GM19043 (cell line): ENCODE measurements around the gene TMEM119.
"Not testable (repeated sequence)": the region's sequence is repeated elsewhere in the genome, so short reads cannot be mapped to it uniquely, and the experiment has no call there.

Source experiments
- ATAC-seq: cut with Tn5 transposase; IDR thresholded peaks from one replicate; pipeline ENCODE4 v1.9.1; 2021; ENCODE audit warnings: low read depth; ENCODE audit not compliant: unreplicated experiment

Gene TMEM119

GRCh38 chr12:108571609-108572165, 26.2 kb downstream of the TMEM119 start:
- no peak for ATAC-seq

DNA sequence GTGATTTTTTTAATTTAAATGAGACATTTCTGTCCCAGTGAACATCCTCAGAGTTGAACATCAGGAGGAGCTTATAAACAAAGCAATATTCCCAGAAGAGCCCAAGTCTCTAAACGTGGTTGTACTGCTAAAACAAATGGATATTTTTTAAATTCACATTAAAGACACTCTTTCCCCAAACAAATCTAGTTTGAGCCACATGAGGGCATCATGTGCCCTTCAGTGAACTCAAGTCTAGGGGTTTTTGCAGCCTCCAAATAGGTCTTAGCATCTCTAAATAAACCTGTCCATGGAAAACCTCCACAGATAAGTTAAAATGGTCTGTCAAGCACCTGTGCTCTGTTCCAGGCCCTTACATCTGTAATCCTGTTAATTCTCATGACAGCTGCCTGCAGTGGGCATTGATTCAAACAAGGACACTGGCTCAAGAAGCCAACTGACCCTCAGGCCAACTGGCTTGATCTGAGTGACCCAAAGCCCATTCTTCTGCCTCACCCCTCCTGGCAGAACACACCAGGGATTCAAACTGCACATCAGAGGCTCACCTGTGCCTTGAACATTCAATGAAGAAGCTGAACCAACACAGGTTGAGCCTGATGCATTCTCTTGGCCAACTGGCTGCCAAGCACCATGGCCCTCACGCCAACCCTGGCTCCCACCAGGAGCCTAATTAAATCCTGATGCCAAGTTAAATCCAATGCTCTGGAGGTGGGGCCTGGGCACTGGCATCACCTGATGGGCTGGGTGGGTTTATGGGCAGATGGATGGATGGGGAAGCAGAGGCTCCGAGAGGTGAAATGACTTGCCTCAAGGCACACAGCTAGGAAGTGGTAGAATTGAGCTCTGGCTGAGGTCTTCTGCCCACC, 26.9 kb downstream of the TMEM119 start:
- no peak for ATAC-seq

- ATAC-seq, result peak; percentile 85
Observed at GRCh38 chr12:108568338-108569154, 29.3 kb downstream of the TMEM119 start.

DNA sequence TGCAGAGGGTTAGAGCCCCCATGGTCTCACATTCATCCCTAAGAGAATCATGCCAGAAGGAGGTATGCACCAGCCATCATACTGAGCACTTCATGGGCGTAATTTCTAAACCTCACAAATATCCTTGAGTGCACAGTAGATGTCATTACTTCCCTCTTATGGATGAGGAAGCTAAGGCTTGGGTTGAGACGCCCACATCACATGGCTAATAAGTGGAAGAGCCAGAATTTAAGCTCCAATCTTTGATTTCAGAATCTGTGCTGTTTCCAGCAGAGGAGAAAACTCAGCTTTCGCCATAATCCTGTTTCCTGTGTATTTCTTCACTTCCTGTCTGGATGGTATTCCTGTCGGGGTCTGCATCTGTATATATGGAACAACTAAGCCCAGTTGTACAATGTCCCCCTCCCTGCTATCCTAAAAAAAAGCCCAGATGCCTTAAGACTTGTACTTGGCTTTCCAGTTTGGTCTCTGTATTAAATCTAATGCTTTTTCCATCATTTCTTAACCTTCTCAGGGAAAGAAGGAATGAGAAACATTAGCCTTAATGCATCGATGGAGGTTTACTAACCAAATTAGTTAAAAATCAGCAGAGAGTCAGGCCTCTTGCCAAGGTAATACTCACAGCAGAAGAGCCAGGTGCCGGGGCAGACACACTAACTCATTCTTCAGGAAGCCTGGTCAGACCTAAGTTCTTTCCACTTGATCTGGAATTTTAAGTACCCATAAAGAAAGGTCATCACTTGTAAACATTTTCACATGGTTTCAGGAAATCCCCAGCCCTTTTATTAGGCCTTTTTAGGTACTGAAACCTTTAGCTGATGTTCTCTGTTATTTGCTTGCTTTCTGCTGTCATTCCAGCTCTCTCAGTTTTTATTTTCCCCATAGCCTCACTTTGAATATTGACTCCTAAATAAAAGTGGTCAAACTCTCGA, 30.2 kb downstream of the TMEM119 start:
- no peak for ATAC-seq

DNA sequence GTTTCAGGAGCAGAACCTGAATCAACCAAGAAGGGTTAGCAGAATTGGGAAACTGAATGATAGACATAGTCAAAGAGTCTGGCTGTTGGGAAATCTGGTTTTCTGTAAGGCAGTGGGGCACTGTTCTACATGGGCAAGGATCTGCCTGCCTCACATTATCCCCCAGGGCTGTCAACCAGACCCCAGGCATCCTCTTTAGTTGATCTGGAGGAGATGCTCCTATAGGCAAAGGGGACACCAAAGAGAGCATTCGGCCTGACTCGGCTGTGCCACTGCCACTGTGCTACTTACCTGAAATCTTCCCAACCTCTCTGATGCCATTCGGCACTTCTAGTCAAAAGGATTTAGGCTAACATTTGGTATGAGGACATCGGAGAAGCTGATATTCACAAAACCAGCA, 31.4 kb downstream of the TMEM119 start:
- no peak for ATAC-seq

GRCh38 chr12:108565976-108566375, 31.9 kb downstream of the TMEM119 start:
- ATAC-seq, result no peak

DNA sequence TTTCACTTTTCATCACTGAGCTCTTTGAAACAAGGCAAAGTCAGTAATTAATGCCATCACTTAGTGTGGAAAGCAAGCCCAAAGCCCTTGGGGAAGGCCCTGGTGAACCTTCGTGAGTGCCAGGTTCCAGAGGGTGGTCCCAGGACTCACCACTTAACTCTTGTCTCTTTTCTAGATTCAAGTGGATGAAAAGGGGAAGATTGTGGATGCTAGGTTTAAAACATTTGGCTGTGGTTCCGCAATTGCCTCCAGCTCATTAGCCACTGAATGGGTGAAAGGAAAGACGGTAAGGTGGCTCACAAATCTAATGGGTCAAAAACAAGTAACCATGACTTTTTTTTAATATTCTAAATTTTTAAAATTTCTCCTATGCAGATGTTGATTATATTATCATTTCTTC, 32.7 kb downstream of the TMEM119 start:
- ATAC-seq, result no peak

- no peak for ATAC-seq
Observed at GRCh38 chr12:108564724-108565123, 33.2 kb downstream of the TMEM119 start.

DNA sequence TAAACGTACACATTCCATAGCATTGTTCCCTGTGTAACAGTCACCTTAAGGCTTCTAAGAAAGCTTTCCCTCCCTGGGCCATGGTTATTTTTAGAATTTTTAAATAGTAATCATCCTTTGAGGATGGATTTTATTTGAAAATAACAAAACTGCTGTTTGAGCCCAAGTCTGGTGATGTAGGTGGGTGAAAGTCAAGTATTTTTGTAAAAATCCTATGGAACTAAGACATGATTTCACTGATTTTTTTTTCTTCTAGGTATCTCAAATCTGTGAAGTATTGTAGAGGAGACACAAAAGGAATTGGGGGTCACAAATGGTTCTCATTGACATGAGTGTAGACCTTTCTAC, 34.1 kb downstream of the TMEM119 start:
- no peak for ATAC-seq

DNA sequence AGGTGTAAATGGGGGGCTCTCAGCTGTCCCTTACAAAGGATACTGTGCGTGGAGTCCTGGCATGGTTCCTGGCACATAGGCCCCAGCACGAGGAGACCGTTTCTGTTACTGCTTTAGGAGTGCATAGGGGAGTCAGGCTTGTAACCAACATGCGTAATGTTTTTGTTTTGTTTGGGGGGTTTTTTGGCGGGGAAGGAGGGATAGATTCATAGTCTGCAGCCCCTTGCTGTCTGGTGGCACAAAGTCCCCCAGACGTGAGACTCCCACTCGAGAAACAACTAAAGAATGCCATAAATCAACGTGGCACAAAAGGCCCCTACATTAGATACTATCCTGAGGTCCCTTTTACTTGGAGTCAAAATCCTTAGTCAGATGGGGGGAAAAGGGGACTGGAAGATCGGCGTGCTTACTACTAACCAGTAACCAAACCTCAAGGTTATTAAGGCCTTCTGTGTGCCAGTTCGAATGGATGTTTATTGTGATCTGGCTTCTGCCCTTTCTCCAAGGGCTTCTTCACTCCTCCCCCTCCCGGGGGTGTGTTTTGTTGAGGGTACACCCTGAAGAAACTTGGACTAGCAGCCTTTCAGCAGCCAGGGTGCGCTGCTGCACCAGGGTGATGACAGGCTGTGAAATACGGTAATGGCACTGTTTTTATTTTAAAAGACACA, 34.6 kb downstream of the TMEM119 start:
- ATAC-seq, result peak; percentile 33

GRCh38 chr12:108562348-108563135, 35.3 kb downstream of the TMEM119 start, which contains the start of gene ISCU:
ISCU (plus strand) TSS chr12:108562596; CDS start chr12:108562623, 27 bp downstream.
- ATAC-seq, result peak; percentile 48

GRCh38 chr12:108561852-108562347, 36.0 kb downstream of the TMEM119 start:
- no peak for ATAC-seq

GRCh38 chr12:108560752-108561719, 36.8 kb downstream of the TMEM119 start, which contains the start of gene SART3:
SART3 (minus strand) TSS chr12:108561173; CDS start chr12:108561154, 19 bp downstream.
- peak; percentile 44 for ATAC-seq

- no peak for ATAC-seq
Observed at GRCh38 chr12:108560321-108560721, 37.6 kb downstream of the TMEM119 start.

DNA sequence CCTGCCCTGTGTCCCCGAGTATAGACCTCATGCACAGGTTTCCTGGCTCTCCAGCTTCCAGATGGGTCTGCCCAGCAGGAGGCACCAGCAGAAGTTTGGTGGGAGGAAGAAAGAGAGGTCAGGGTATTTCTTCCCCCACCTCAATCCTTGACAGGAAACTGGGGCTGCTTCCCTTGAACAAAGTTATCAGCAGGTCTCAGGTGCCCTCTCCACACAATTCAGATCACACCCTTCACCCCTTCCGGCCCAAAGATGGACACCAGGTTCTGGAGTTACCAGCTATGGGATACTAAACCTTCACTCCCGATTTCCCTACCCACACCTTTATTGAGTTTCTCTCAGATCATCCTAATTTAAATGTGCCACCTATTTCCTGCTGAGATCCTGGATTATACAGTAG, 38.1 kb downstream of the TMEM119 start:
- no peak for ATAC-seq

GRCh38 chr12:108559007-108559655, 38.8 kb downstream of the TMEM119 start:
- no peak for ATAC-seq

DNA sequence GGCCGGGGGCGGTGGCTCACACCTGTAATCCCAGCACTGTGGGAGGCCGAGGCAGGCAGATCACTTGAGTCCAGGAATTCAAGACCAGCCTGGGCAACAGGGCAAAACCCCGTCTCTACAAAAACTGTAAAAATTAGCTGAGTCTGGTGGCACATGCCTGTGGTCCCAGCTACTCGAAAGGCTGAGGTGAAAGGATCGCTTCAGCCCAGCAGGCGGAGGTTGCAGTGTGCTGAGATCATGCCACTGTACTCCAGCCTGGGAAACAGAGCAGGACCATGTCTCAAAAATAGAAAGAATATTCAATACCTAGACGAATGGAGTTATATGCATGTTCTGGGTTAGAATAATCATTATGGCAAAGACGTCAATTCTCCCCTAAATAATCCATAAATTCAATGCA, 42.5 kb downstream of the TMEM119 start:
- not testable (repeated sequence) for ATAC-seq
